Parathyroid adenoma (tissue), 2 donors: ENCODE measurements around the gene H6PD.

Experiments
- H2AFZ ChIP-seq: fragments of 300-600 bp; sonication (generic); one replicate; pipeline ENCODE4 v1.7.0; 2017; ENCODE audit warnings: antibody characterized with exemption, mild to moderate bottlenecking
- H3K27ac ChIP-seq: fragments of 300-600 bp; sonication (generic); one replicate; pipeline ENCODE4 v1.7.0; 2017
- H3K27me3 ChIP-seq: fragments of 300-600 bp; sonication (generic); one replicate; pipeline ENCODE4 v1.7.0; 2017; ENCODE audit warnings: low read length; ENCODE audit not compliant: control insufficient read depth, insufficient read depth
- H3K36me3 ChIP-seq: fragments of 300-600 bp; sonication (generic); one replicate; pipeline ENCODE4 v1.7.0; 2017; ENCODE audit warnings: low read length; ENCODE audit not compliant: control insufficient read depth, insufficient read depth
- H3K4me1 ChIP-seq: fragments of 300-600 bp; sonication (generic); one replicate; pipeline ENCODE4 v1.7.0; 2017; ENCODE audit warnings: control low read depth
- H3K4me2 ChIP-seq: fragments of 300-600 bp; sonication (generic); one replicate; pipeline ENCODE4 v1.7.0; 2017; ENCODE audit warnings: low read length
- H3K4me3 ChIP-seq: fragments of 300-600 bp; sonication (generic); one replicate; pipeline ENCODE4 v1.7.0; 2017; ENCODE audit warnings: low read depth, low read length
- H3K79me2 ChIP-seq: fragments of 300-600 bp; sonication (generic); one replicate; pipeline ENCODE4 v1.7.0; 2017; ENCODE audit warnings: control low read depth
- H3K9ac ChIP-seq: fragments of 300-600 bp; sonication (generic); one replicate; pipeline ENCODE4 v1.7.0; 2017; ENCODE audit warnings: mild to moderate bottlenecking
- H3K9me3 ChIP-seq: fragments of 300-600 bp; sonication (generic); one replicate; pipeline ENCODE4 v1.7.0; 2017; ENCODE audit warnings: low read length; ENCODE audit not compliant: control insufficient read depth
- TF ChIP-seq, protein P1 (sequence below): fragments of 300-600 bp; sonication (generic); IDR thresholded peaks from one replicate; pipeline ENCODE4 v1.7.0; 2017; ENCODE audit warnings: antibody characterized with exemption, mild to moderate bottlenecking
- donor health status: primary hyperparathyroidism.

H6PD gene

DNA sequence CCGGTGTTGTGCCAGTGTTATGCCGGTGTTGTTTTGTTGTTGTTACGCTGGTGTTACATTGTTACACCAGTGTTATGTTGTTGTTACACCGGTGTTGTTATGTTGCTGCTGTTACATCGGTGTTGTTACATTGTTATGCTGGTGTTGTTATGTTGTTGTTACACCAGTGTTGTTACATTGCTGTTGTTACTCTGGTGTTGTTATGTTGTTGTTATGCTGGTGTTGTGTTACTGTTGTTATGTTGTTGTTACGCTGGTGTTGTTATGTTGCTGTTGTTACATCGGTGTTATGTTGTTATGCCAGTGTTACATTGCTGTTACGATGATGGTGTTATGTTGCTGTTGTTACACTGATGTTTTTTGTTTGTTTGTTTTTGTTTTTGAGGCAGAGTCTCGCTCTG, 24.1 kb downstream of the H6PD start:
- Histone ChIP-seq H3K9me3 (no peaks in the 10 kb centered on the region), H3K27me3 (no peaks in the 10 kb centered on the region), H3K4me1 (no peaks in the 10 kb centered on the region), H3K4me2 (no peak overlapping the region), H3K27ac (no peak overlapping the region), H3K9ac (no peak overlapping the region), H3K36me3 (no peaks in the 10 kb centered on the region), H3K4me3 (no peak overlapping the region), H3K79me2 (peaks cover 6% of the 10 kb centered on the region), H2AFZ (no peak overlapping the region)
- TF ChIP-seq, protein P1, sequence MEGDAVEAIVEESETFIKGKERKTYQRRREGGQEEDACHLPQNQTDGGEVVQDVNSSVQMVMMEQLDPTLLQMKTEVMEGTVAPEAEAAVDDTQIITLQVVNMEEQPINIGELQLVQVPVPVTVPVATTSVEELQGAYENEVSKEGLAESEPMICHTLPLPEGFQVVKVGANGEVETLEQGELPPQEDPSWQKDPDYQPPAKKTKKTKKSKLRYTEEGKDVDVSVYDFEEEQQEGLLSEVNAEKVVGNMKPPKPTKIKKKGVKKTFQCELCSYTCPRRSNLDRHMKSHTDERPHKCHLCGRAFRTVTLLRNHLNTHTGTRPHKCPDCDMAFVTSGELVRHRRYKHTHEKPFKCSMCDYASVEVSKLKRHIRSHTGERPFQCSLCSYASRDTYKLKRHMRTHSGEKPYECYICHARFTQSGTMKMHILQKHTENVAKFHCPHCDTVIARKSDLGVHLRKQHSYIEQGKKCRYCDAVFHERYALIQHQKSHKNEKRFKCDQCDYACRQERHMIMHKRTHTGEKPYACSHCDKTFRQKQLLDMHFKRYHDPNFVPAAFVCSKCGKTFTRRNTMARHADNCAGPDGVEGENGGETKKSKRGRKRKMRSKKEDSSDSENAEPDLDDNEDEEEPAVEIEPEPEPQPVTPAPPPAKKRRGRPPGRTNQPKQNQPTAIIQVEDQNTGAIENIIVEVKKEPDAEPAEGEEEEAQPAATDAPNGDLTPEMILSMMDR = no peak

DNA sequence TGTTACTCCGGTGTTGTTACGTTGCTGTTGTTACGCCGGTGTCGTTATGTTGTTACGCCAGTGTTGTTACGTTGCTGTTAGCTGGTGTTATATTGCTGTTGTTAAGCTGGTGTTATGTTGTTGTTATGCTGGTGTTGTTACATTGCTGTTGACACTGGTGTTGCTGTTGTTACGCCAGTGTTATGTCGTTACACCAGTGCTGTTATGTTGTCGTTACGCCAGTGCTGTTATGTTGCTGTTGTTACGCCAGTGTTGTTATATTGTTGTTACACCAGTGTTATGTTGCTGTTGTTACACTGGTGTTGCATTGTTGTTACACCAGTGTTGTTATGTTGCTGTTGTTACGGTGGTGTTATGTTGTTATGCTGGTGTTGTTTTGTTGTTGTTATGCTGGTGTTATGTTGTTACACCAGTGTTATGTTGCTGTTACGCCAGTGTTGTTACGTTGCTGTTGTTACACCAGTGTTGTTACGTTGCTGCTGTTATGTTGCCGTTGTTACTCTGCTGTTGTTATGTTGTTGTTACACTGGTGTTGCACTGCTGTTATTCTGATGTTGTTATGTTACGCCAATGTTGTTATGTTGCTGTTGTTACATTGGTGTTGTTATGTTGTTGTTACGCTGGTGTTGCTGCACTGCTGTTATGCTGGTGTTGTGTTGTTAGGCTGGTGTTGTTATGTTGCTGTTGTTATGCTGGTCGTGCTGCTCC, 25.6 kb downstream of the H6PD start:
- Histone ChIP-seq H3K4me2 (no peak overlapping the region), H2AFZ (no peak overlapping the region), H3K4me1 (no peaks in the 10 kb centered on the region), H3K27ac (no peak overlapping the region), H3K27me3 (no peaks in the 10 kb centered on the region), H3K9ac (no peak overlapping the region), H3K36me3 (no peaks in the 10 kb centered on the region), H3K4me3 (no peak overlapping the region), H3K79me2 (peaks cover 6% of the 10 kb centered on the region), H3K9me3 (no peaks in the 10 kb centered on the region)
- TF ChIP-seq, protein P1 = no peak

DNA sequence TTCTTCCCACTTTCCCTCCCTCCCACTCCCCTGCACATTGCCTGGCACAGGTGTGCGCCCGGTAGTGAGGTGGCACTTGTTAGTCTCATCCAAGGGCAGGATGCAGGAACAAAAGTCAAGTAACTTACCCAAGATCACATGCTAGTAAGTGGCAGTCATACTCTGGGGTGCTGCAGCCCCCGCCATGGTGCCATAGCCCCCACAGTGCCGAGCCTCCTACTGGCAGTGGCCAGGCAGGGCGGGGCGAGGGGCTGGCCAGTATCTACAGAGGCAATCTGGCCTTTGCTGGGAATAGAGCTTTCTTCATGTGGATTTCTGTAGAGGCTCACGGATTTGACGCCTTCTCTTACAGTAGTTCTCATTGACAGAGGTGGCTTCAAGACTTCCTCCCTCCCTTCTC, 26.9 kb downstream of the H6PD start:
- no peak overlapping the region for H3K4me2 ChIP-seq
- no peaks in the 10 kb centered on the region for H3K9me3 ChIP-seq
- no peaks in the 10 kb centered on the region for H3K4me1 ChIP-seq
- H3K27me3 ChIP-seq = no peaks in the 10 kb centered on the region
- no peak overlapping the region for H3K4me3 ChIP-seq
- H2AFZ ChIP-seq = no peak overlapping the region
- no peak overlapping the region for H3K9ac ChIP-seq
- H3K79me2 ChIP-seq = peaks cover 6% of the 10 kb centered on the region
- H3K36me3 ChIP-seq = no peaks in the 10 kb centered on the region
- TF ChIP-seq, protein P1 = no peak
- H3K27ac ChIP-seq = no peak overlapping the region

DNA sequence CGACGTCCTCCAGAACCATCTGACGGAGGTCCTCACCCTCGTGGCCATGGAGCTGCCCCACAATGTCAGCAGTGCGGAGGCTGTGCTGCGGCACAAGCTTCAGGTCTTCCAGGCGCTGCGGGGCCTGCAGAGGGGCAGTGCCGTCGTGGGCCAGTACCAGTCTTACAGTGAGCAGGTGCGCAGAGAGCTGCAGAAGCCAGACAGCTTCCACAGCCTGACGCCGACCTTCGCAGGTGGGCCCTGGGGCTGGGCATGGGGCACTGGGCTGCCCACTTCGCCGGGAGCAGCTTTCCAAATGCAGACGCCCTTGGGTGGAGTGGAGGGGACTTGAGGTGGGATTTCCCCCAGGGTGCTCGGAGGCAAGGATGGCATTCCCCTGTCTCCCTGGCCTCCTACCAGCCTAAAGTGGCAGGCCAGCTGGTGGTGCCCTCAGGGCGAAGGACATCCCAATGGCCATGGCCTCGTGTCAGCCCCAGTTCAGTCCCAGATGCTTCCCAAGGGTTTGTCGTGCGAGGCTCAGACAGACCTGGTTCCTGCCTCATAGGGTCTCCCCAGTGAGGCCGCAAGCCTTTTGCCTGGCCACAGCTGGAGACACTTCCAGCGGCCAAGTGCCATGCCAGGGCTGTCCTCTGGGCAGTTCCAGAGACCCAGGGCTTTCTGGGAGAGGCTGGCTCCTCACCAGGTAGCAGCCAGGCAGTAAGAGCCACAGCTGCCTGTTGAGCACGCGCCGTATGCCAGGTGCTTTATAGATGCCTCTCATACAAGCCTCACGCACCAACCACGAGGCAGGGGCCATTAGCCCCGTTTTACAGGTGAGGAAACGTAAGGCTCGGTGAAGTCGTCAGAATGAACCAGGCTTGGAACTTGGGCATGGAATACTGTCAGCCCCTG, 27.8 kb downstream of the H6PD start:
- TF ChIP-seq, protein P1 = no peak
- no peaks in the 10 kb centered on the region for H3K36me3 ChIP-seq
- H3K79me2 ChIP-seq = peaks cover 6% of the 10 kb centered on the region
- H2AFZ ChIP-seq = no peak overlapping the region
- H3K4me3 ChIP-seq = no peak overlapping the region
- H3K27ac ChIP-seq = no peak overlapping the region
- H3K9me3 ChIP-seq = no peaks in the 10 kb centered on the region
- no peak overlapping the region for H3K4me2 ChIP-seq
- H3K27me3 ChIP-seq = no peaks in the 10 kb centered on the region
- no peaks in the 10 kb centered on the region for H3K4me1 ChIP-seq
- H3K9ac ChIP-seq = no peak overlapping the region
